Vagina (tissue), 2 donors: ENCODE data around the gene STK16. TPM values are rescaled to one million over a fixed set of nuclear protein-coding genes. Genes with fewer than 3 reads are reported as not detected.

Experiments
- DNase-seq, 2 donors: peaks; one replicate each; pipeline ENCODE4 v3.0.0-alpha.2; 2017; ENCODE audit errors: extremely low spot score in 2 of 2
- H3K27ac ChIP-seq: fragments of 200-600 bp; sonication (generic); one replicate; pipeline ENCODE4 v1.5.1; 2019
- H3K27me3 ChIP-seq: fragments of 200-600 bp; sonication (generic); one replicate; pipeline ENCODE4 v1.5.1; 2019
- H3K36me3 ChIP-seq, 2 donors: fragments of 200-600 bp; sonication (generic); one replicate each; pipeline ENCODE4 v1.5.1; 2017 to 2019
- H3K4me1 ChIP-seq: fragments of 200-600 bp; sonication (generic); one replicate; pipeline ENCODE4 v1.5.1; 2019
- H3K4me3 ChIP-seq, 2 donors: fragments of 200-600 bp; sonication (generic); 1 replicate in 1 of 2; 2 replicates in 1 of 2; pipeline ENCODE4 v1.5.1; 2016 to 2019
- H3K9me3 ChIP-seq: fragments of 200-600 bp; sonication (generic); one replicate; pipeline ENCODE4 v1.5.1; 2019
- POLR2A ChIP-seq, 2 donors: fragments of 450-650 bp; IDR thresholded peaks; one replicate each; pipeline ENCODE4 v1.6.1; 2017; ENCODE audit warnings: antibody characterized with exemption in 2 of 2, mild to moderate bottlenecking in 2 of 2, moderate library complexity in 2 of 2
- POLR2AphosphoS5 ChIP-seq, 2 donors: sonication (generic); formaldehyde crosslinking; IDR thresholded peaks; one replicate each; pipeline ENCODE4 v1.9.0; 2017; ENCODE audit warnings: antibody characterized with exemption in 2 of 2, mild to moderate bottlenecking in 2 of 2, low read depth in 1 of 2; ENCODE audit not compliant: insufficient read depth in 1 of 2
- intact Hi-C: fragments of 100-400 bp; cut with DNase I; formaldehyde crosslinking; loops from one replicate; pipeline ENCODE4 v1.15.1; 2023
- total RNA-seq: library from RNA; depleted of rRNA; stranded (reverse); fragments of >200 nt; gene quantifications from one replicate; pipeline ENCODE4 v1.2.3, GENCODE V29; 2016
- TF ChIP-seq, protein P1 (sequence below), 3 experiments: fragments of 450-650 bp in 2 of 3; fragments of 200-600 bp in 1 of 3; sonication (generic) in 1 of 3; IDR thresholded peaks; one replicate each; pipeline ENCODE4 v1.5.1; 2017 to 2019; ENCODE audit warnings: antibody characterized with exemption in 3 of 3, mild to moderate bottlenecking in 2 of 3, moderate library complexity in 2 of 3

Gene STK16
- total RNA-seq, 1 donor from 2014 or later, result 12.8 TPM

DNA sequence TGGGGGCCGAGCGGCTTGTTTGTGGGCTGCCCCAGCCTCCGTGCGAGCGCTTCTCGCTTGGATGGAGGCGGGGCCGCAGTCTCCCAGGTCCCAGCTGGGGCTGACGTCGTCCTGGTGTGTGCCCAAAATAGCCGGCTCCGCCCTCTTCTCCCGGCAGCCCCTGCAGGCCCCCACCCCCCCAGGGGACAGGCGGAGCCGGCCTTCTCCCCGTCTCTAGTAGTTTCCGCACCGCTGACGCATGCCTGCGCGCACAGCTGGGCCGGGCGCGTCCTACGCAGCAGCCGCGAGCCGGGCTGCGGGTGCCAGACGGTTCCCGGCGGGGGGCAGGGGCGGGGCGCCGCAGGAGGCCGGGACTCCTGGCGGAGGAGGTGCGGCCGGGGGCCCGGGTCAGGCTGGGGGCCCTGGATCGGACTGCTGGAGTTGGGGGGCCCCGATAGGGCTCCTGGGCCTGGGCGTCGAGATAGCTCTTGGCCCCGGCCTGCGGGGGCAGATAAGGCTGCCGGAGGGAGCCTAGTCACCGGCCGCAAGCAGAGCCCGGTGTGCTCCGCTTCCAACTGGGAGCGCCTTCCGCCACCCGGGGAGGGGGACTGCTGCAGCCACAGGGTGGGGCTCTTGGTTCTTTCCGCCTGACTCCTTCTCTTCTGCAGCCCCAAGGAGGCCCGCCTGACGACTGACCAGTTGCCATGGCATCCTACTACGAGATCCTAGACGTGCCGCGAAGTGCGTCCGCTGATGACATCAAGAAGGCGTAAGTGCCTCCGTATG is 34.1 kb downstream of the STK16 start, which contains the start of gene DNAJB2:
TSS of gene DNAJB2 (plus strand) at position 216 of the 765 bp plus-strand sequence. CDS start at position 684, 468 bp downstream.
- Histone ChIP-seq H3K27me3 (no peaks in the 10 kb centered on the region), H3K27ac (peak within 1 kb of the TSS; percentile 100), H3K9me3 (no peaks in the 10 kb centered on the region), H3K4me1 (peaks cover 40% of the 10 kb centered on the region), H3K4me3 (peak within 1 kb of the TSS; percentile 67 to 84), H3K36me3 (peaks cover 0 to 33% of the 10 kb centered on the region in 2 donors)
- TF ChIP-seq, protein P1, sequence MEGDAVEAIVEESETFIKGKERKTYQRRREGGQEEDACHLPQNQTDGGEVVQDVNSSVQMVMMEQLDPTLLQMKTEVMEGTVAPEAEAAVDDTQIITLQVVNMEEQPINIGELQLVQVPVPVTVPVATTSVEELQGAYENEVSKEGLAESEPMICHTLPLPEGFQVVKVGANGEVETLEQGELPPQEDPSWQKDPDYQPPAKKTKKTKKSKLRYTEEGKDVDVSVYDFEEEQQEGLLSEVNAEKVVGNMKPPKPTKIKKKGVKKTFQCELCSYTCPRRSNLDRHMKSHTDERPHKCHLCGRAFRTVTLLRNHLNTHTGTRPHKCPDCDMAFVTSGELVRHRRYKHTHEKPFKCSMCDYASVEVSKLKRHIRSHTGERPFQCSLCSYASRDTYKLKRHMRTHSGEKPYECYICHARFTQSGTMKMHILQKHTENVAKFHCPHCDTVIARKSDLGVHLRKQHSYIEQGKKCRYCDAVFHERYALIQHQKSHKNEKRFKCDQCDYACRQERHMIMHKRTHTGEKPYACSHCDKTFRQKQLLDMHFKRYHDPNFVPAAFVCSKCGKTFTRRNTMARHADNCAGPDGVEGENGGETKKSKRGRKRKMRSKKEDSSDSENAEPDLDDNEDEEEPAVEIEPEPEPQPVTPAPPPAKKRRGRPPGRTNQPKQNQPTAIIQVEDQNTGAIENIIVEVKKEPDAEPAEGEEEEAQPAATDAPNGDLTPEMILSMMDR (IDR thresholded peaks at IDR 0.05), result peak in 2 of 3 experiments; percentile 1 to 13
- TF ChIP-seq POLR2AphosphoS5 (IDR thresholded peaks at IDR 0.05; ENCODE audit: insufficient read depth in 1 of 2, low read depth in 1 of 2) (peak; percentile 96 to 98), POLR2A (IDR thresholded peaks at IDR 0.05) (peak in 1 of 2 donors; percentile 83)
- DNase-seq, result peak in 1 of 2 donors; percentile 99
- intact Hi-C loops, result loop anchor here (1.0 kb wide), 1 partner anchor 15 kb away; no protein-coding TSS in a partner anchor

- intact Hi-C loops, result loop anchor here (1.0 kb wide), 1 partner anchor 14 kb away; no protein-coding TSS in a partner anchor
- DNase-seq, result no peak
- H3K4me1 ChIP-seq, result peaks cover 47% of the 10 kb centered on the region
- H3K27me3 ChIP-seq, result no peaks in the 10 kb centered on the region
- peaks cover 0 to 40% of the 10 kb centered on the region in 2 donors for H3K36me3 ChIP-seq
- H3K4me3 ChIP-seq, result peak overlapping the region; percentile 67 to 84
- H3K27ac ChIP-seq, result peak overlapping the region; percentile 100
- no peaks in the 10 kb centered on the region for H3K9me3 ChIP-seq
- no peak for TF ChIP-seq POLR2AphosphoS5 (IDR thresholded peaks at IDR 0.05; ENCODE audit: insufficient read depth in 1 of 2, low read depth in 1 of 2)
- TF ChIP-seq POLR2A (IDR thresholded peaks at IDR 0.05), result no peak
- TF ChIP-seq, protein P1 (IDR thresholded peaks at IDR 0.05), result no peak
These were observed 34.7 kb downstream of the STK16 start for GRCh38 chr2:219279916-219280516.

DNA sequence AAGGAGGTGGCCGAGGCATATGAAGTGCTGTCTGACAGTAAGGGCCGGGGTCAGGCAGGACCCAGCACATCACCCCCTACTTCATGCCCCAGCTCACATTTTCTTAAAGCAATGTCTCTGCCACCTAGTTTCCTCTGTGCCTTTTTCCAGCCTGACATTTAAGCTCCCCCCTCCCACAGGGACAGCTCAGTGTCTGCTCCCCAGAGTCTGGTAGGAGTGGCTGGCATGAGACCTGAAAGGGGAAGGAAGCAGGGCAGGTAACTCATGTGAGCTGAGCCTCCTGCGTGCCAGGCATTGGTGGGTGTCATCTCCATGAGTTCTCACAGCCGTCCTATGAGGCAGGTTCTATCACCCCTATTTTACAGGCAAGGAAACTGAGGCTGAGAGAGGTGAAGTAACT is 35.4 kb downstream of the STK16 start:
- Histone ChIP-seq H3K9me3 (no peaks in the 10 kb centered on the region), H3K4me1 (peaks cover 53% of the 10 kb centered on the region), H3K27ac (peak overlapping the region; percentile 100), H3K4me3 (no peak overlapping the region), H3K27me3 (no peaks in the 10 kb centered on the region), H3K36me3 (peaks cover 0 to 43% of the 10 kb centered on the region in 2 donors)
- intact Hi-C loops, result no loop called here
- no peak for DNase-seq
- TF ChIP-seq POLR2AphosphoS5 (IDR thresholded peaks at IDR 0.05; ENCODE audit: insufficient read depth in 1 of 2, low read depth in 1 of 2) (no peak), POLR2A (IDR thresholded peaks at IDR 0.05) (no peak)
- TF ChIP-seq, protein P1 (IDR thresholded peaks at IDR 0.05), result no peak

- Histone ChIP-seq H3K4me1 (peaks cover 63% of the 10 kb centered on the region), H3K27me3 (no peaks in the 10 kb centered on the region), H3K9me3 (no peaks in the 10 kb centered on the region), H3K36me3 (peaks cover 0 to 43% of the 10 kb centered on the region in 2 donors), H3K4me3 (no peak overlapping the region), H3K27ac (peak overlapping the region; percentile 100)
- intact Hi-C loops, result no loop called here
- no peak for DNase-seq
- TF ChIP-seq, protein P1 (IDR thresholded peaks at IDR 0.05), result no peak
- TF ChIP-seq POLR2A (IDR thresholded peaks at IDR 0.05), result no peak
- TF ChIP-seq POLR2AphosphoS5 (IDR thresholded peaks at IDR 0.05; ENCODE audit: insufficient read depth in 1 of 2, low read depth in 1 of 2), result no peak
These were observed 36.3 kb downstream of the STK16 start for GRCh38 chr2:219281588-219281987.
